ENCODE data around the gene HADHA. TPM values are rescaled to one million over a fixed set of nuclear protein-coding genes. Genes with fewer than 3 reads are reported as not detected.

HADHA gene
- total RNA-seq, 1 donor from 2014 or later: 120 TPM

DNA sequence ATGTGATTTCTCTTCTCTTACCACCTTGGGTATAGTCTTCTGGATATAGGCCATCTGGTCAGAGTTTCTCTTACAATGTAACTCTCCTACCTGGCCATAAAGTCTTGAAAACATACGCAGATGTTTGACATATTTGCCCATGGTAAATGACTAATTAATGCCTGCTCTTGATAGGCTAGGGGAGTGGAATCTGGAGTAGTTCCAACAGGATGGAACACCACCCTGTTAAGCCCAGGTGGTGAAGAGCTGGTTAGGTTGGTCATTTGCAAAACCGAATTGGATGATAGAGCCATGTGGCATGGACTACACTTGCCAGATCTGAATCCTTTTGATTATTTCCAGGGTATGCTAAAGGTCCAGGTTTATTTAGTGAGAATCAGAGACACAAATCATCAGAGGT lies 36.8 kb upstream of the HADHA start:
- Mint-ChIP-seq H3K9me3 (no peaks in the 10 kb centered on the region), H3K27ac (no peak overlapping the region), H3K4me1 (no peaks in the 10 kb centered on the region), H3K4me3 (no peak overlapping the region), H3K36me3 (peaks cover 32% of the 10 kb centered on the region), H3K27me3 (ENCODE audit: insufficient read depth, low read depth) (peaks cover 5% of the 10 kb centered on the region)
- Histone ChIP-seq H3K9me3 (ENCODE audit: low read depth) (no peaks in the 10 kb centered on the region), H3K27me3 (no peaks in the 10 kb centered on the region), H3K79me2 (ENCODE audit: low read depth) (no peaks in the 10 kb centered on the region), H3K4me3 (no peak overlapping the region), H3K4me2 (no peak overlapping the region), H4K20me1 (ENCODE audit: low read depth) (no peaks in the 10 kb centered on the region), H3K4me1 (no peaks in the 10 kb centered on the region), H3F3A (ENCODE audit: low read depth) (no peaks in the 10 kb centered on the region), H2AFZ (replicated peaks) (no peak overlapping the region), H3K9ac (no peak overlapping the region), H3K36me3 (peaks cover 3% of the 10 kb centered on the region), H3K27ac (no peak overlapping the region)
- TF ChIP-seq EZH2 (IDR thresholded peaks at IDR 0.05): no peak
- TF ChIP-seq, protein P1, sequence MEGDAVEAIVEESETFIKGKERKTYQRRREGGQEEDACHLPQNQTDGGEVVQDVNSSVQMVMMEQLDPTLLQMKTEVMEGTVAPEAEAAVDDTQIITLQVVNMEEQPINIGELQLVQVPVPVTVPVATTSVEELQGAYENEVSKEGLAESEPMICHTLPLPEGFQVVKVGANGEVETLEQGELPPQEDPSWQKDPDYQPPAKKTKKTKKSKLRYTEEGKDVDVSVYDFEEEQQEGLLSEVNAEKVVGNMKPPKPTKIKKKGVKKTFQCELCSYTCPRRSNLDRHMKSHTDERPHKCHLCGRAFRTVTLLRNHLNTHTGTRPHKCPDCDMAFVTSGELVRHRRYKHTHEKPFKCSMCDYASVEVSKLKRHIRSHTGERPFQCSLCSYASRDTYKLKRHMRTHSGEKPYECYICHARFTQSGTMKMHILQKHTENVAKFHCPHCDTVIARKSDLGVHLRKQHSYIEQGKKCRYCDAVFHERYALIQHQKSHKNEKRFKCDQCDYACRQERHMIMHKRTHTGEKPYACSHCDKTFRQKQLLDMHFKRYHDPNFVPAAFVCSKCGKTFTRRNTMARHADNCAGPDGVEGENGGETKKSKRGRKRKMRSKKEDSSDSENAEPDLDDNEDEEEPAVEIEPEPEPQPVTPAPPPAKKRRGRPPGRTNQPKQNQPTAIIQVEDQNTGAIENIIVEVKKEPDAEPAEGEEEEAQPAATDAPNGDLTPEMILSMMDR (IDR thresholded peaks at IDR 0.05): no peak
- no peak for TF ChIP-seq EZH2phosphoT487 (IDR thresholded peaks at IDR 0.05)
- DNase-seq (ENCODE audit: low spot score): no peak

DNA sequence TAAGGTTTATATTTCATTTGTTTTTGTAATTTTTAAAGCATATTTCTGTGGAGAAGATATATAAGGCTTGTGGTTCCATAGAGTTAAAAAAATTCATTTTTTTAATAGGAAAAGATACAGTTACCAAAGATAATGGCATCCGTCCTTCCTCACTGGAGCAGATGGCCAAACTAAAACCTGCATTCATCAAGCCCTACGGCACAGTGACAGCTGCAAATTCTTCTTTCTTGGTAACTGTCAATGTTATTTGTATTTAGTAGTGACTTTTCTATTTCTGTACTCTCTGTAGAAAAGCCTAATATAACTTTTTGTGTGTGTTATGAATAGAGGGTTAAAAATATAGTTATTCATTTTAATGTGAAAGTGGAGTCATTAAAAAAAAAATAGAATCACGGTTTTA lies 35.5 kb upstream of the HADHA start:
- Mint-ChIP-seq H3K4me3 (no peak overlapping the region), H3K4me1 (no peaks in the 10 kb centered on the region), H3K27ac (no peak overlapping the region), H3K27me3 (ENCODE audit: insufficient read depth, low read depth) (peaks cover 5% of the 10 kb centered on the region), H3K36me3 (peaks cover 27% of the 10 kb centered on the region), H3K9me3 (no peaks in the 10 kb centered on the region)
- no peak overlapping the region for H3K4me2 ChIP-seq
- no peaks in the 10 kb centered on the region for H3F3A ChIP-seq (ENCODE audit: low read depth)
- no peaks in the 10 kb centered on the region for H3K79me2 ChIP-seq (ENCODE audit: low read depth)
- H3K27ac ChIP-seq: no peak overlapping the region
- H4K20me1 ChIP-seq (ENCODE audit: low read depth): no peaks in the 10 kb centered on the region
- H3K9me3 ChIP-seq (ENCODE audit: low read depth): no peaks in the 10 kb centered on the region
- no peak overlapping the region for H2AFZ ChIP-seq (replicated peaks)
- no peaks in the 10 kb centered on the region for H3K27me3 ChIP-seq
- no peak for DNase-seq (ENCODE audit: low spot score)
- peaks cover 3% of the 10 kb centered on the region for H3K36me3 ChIP-seq
- no peak overlapping the region for H3K4me3 ChIP-seq
- H3K9ac ChIP-seq: no peak overlapping the region
- no peak for TF ChIP-seq EZH2 (IDR thresholded peaks at IDR 0.05)
- TF ChIP-seq, protein P1 (IDR thresholded peaks at IDR 0.05): no peak
- no peak for TF ChIP-seq EZH2phosphoT487 (IDR thresholded peaks at IDR 0.05)
- no peaks in the 10 kb centered on the region for H3K4me1 ChIP-seq

DNA sequence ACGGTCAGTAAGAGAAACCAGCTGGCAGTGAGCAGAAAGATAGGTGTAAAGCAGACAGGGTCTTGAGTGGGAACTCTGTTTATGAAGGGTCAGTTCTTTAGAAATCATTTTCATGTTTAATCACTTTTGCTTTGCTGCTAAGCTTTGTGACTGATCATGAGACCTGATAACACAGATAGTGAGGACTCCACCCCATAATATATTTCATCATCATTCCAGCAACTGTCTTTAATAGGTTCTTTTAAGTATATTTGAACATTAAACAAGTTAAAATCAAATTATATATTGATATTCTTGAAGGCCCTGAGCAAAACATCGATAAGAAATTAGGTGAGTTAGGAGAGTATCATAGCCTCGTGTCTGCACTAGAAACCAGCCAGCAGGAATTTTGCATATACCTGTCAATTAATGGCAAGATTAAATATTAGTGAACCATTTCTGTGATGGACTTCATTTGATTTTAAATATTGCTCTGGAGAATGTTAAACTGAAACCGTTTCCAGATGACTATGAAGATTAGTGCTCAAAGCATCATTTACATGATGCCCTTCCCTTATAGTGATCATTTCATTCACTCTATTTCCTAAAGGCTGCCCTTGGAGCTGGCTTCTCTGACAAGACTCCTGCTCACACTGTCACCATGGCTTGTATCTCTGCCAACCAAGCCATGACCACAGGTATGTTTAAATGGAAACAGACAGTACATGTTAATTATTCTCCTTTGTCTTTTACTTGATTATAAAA lies 32.2 kb upstream of the HADHA start:
- no peak overlapping the region for H3K4me2 ChIP-seq
- H3K27ac ChIP-seq: no peak overlapping the region
- H3K4me3 ChIP-seq: no peak overlapping the region
- no peaks in the 10 kb centered on the region for H3K36me3 ChIP-seq
- H3K27me3 Mint-ChIP-seq (ENCODE audit: insufficient read depth, low read depth): peaks cover 2% of the 10 kb centered on the region
- DNase-seq (ENCODE audit: low spot score): no peak
- no peak overlapping the region for H2AFZ ChIP-seq (replicated peaks)
- H4K20me1 ChIP-seq (ENCODE audit: low read depth): no peaks in the 10 kb centered on the region
- no peaks in the 10 kb centered on the region for H3K4me1 Mint-ChIP-seq
- no peak overlapping the region for H3K9ac ChIP-seq
- no peaks in the 10 kb centered on the region for H3K9me3 Mint-ChIP-seq
- H3K79me2 ChIP-seq (ENCODE audit: low read depth): no peaks in the 10 kb centered on the region
- H3F3A ChIP-seq (ENCODE audit: low read depth): peaks cover 3% of the 10 kb centered on the region
- H3K27me3 ChIP-seq: no peaks in the 10 kb centered on the region
- H3K4me1 ChIP-seq: no peaks in the 10 kb centered on the region
- H3K27ac Mint-ChIP-seq: no peak overlapping the region
- H3K9me3 ChIP-seq (ENCODE audit: low read depth): no peaks in the 10 kb centered on the region
- TF ChIP-seq EZH2phosphoT487 (IDR thresholded peaks at IDR 0.05) (no peak), EZH2 (IDR thresholded peaks at IDR 0.05) (no peak)
- TF ChIP-seq, protein P1 (IDR thresholded peaks at IDR 0.05): no peak
- H3K36me3 Mint-ChIP-seq: peaks cover 16% of the 10 kb centered on the region
- H3K4me3 Mint-ChIP-seq: no peak overlapping the region
